Islet of Langerhans (tissue), 1 donor: ENCODE measurements around the gene SARNP.

ENCODE experiments used
- FAIRE-seq: peaks from one replicate; lab custom pipeline; 2011; peaks lifted over from hg19 to GRCh38; lab: Jason Lieb, UNC

The SARNP gene

DNA sequence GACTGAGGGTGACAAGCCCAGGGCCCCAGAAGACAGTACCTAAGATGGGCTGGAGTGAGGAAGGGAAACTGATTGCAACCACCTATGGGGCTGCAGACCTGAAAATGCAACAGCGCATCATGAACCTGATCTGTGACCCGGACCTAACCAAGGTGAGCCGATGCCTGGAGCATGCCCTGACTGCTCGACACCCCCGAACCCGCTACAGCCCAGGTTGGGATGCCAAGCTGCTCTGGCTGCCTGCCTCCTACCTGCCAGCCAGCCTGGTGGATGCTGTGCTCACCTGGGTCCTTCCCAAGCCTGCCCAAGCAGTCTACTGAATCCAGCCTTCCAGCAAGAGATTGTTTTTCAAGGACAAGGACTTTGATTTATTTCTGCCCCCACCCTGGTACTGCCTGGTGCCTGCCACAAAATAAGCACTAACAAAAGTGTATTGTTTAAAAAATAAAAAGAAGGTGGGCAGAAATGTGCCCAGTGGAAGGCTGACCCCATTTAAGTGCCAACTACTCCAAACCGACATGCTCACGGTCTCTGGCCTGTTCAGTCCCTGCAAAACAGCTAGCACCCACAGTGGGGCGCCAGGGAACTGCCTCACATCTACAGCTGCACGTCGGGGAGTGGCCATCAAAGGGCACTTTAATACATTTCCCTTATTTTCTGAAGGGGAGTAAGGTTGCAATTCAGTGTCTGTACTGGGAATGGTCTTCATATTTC is 93.1 kb downstream of the SARNP start:
- FAIRE-seq, result no peak

DNA sequence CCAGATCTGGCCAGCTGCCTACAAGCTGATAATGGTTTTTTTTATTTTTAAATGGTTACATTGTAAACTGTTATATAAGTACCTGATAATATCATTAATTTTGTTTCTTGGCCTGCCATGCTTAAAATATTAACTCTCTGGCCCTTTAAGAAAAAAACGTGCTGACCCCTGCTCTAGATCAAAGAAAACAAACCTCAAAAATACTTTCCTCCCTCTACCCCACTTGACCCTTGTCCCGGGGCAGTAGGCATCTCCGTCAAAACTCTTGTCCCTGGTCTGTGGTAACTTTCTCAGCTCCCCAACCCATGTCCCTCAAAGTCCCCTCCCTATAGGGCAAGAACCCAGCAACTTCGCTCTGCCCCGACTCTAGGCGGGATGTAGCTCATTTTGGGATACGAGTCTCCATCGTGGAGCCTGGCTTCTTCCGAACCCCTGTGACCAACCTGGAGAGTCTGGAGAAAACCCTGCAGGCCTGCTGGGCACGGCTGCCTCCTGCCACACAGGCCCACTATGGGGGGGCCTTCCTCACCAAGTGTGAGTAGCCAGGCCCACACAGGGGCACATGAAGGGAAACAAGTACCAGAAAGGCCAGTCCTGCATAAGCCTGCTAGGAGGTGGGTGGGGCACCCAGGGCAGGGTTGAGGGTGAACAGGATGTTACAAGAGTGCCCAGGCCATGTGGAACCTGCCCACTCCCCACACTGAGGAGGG is 93.9 kb downstream of the SARNP start:
- FAIRE-seq, result no peak

GRCh38 chr12:55722948-55723347 is 94.6 kb downstream of the SARNP start:
- FAIRE-seq, result no peak

- no peak for FAIRE-seq
Observed at GRCh38 chr12:55721601-55722213, 95.8 kb downstream of the SARNP start.

GRCh38 chr12:55720894-55721444 is 96.6 kb downstream of the SARNP start:
- FAIRE-seq, result no peak

DNA sequence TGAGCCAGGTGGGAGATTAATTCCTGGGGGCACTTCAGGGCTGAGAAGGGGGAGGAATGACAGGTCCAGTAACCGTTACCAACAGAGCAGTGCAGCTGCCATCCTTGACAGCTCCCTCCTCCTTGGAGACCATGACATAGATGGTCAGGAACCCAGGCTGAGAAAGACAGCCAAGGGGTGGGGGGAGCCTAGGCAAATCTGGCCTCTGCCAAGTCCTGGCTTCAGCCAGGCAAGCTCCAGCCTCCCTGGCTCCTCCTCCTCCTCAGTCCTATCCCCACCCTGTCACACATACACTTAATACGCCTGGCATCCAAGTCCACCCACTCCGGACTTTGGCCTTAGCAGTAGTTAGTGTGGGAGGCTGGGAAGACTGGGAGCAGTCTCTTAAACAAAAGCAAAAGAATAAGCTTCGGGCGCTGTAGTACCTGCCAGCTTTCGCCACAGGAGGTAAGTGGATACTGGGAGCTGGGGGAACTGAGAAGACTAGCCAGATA is 97.4 kb downstream of the SARNP start, which contains the start of gene RDH5:
RDH5 (plus strand) TSS at position 323 of the 494 bp plus-strand sequence. CDS start 792 bp downstream, outside the sequence.
- no peak for FAIRE-seq

DNA sequence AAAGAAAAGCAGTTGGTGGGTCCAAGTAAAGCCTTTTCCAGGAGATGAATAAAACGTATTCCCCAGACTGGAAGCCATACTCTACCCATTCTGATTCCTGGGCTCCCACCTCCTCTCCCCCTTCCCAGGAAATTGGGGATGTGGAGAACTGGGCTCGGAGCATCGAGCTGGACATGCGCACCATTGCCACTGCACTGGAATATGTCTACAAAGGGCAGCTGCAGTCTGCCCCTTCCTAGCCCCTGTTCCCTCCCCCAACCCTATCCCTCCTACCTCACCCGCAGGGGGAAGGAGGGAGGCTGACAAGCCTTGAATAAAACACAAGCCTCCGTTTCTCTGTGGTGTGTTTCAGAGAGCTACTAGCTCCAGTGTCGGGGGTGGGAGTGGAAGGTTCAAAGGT is 98.2 kb downstream of the SARNP start:
- FAIRE-seq, result no peak

DNA sequence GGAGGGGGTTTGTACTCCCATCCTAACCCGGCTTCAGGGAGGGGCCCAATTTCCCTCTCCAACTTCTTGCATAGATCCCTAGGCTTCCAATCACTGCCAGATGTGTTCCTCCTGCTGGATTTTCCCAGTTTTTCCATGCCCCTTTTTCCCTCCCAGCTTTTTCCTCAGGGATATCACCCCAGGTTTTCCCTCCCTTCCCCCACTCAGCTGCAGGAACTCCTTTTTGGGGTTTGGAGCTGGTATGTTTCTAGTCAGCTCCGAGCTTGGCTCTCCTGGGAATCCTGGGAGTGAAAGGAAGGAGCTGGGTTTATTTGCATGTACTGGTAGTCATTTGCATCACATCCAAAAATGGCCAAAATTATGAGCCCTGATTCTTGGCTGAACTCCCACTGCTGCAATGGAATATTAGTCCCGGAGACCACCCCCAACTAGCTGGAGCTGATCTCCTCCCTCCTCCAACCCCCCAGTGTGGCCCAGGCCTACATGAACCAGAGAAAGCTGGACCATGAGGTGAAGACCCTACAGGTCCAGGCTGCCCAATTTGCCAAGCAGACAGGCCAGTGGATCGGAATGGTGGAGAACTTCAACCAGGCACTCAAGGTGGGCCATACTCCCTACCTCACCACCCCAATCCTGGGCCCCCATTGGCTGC is 98.8 kb downstream of the SARNP start:
- FAIRE-seq, result no peak

GRCh38 chr12:55718015-55718414 is 99.5 kb downstream of the SARNP start:
- FAIRE-seq, result no peak

- FAIRE-seq, result no peak
Observed at GRCh38 chr12:55717011-55718007, 100.2 kb downstream of the SARNP start.

GRCh38 chr12:55716582-55716957 is 101.0 kb downstream of the SARNP start:
- no peak for FAIRE-seq

DNA sequence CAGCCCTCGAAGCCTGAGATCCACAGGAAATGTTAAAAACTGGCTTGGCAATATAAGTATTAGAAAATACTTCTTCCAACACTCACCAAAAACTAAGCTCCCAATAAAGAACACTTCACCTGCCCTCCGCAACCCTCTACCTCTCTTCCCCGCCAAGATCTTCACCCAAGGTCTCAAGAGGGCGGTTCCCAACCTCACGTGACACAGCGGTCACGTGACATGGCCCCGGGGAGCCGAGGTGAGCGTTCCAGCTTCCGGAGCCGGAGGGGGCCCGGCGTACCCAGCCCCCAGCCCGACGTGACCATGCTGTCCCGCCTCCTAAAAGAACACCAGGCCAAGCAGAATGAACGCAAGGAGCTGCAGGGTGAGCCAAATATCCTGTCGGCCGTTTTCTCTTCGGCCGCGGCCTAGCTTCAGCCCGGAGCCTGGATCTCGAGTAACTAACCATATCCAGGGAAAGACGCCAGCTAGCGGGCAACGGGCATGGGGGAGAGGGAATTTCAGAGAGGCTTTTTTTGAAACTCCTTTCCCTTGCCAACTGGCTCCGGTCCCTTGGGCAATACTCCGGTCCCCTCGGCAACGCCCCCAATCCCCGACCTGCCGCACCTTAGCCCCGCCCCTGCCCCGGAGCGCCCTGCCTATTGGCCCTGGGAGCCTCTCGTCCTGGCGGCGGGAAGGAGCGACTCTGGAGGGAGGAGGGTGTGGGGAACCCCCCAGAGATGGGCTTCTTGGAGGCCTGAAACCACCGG is 101.5 kb downstream of the SARNP start, which contains the start of gene BLOC1S1:
BLOC1S1 (plus strand) TSS at position 214 of the 749 bp plus-strand sequence; CDS start at position 220, 6 bp downstream.
- FAIRE-seq, result no peak

DNA sequence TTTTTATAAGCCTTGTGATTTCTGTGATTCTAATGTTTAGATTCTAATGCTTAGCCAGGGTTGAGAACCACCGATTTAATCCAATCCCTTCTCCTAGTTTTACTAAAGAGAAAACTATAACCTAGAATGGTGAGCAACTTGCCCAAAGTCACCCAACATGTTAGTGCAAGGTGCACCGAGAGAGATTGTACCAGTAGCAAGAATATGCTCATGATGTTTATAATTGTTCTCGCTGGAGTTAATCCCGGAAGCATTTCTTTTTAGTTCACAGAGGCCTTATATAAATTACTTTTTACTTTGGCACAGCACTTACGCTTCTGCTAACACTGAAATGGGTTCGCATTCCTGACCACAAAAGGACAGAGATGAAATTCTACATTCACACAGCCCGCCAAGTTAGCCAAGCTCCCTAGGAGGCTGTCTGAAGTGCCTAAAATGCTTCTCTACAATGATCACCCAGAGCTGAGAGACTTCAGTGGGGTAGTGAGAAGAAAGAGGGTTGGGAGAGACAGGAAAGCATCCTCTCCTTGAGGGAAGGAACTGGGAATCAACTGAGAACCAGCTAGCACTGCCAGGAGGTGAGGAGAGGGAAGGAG is 102.3 kb downstream of the SARNP start:
- no peak for FAIRE-seq

- no peak for FAIRE-seq
Observed at GRCh38 chr12:55713721-55714120, 103.8 kb downstream of the SARNP start.

DNA sequence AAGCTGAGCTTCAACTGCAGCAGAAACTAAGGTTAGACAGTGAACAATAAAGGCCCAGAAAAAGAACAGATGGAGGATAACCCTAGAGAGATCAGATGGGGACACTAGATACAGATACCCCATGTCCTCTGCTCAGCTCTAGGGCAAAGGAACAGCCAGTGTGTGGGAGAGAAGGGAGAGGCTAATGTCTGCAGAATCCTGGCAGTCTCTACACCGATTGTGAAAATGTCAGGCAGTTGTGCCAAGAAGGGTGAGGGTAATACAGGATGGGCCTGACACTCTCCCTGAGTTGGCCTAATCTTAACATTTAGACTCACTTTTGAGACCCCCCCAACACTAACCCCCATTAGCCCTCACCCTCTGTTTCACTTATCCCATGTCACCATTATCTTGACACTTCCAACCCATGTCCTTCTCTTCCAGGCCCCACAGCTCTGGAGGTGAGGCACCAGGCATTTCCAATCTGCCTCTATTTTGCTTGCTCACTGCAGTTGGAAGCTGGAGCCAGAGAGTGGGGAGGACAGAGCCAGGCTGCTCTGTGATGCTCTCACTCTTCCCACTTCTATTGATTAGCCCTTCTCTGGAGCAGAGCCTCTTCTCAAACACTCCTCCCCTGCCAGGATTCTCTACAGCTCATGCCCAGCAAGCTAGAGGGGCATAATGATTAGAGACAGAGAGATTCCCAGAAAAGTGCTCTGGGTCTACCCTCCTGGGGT is 104.7 kb downstream of the SARNP start:
- FAIRE-seq, result no peak

GRCh38 chr12:55711786-55712553 is 105.6 kb downstream of the SARNP start:
- no peak for FAIRE-seq

GRCh38 chr12:55708695-55709233 is 108.8 kb downstream of the SARNP start:
- no peak for FAIRE-seq
